K562 (cell line): ENCODE data around the gene YES1. TPM values are rescaled to one million over a fixed set of nuclear protein-coding genes. Genes with fewer than 3 reads are reported as not detected.
A peak's percentile ranks its signal among the peaks of the same experiment; 100 is the strongest.

ENCODE experiments used
- CBX8 ChIP-seq: fragments of 200-600 bp; sonication (generic); IDR thresholded peaks from 2 replicates; pipeline ENCODE4 v1.6.1; 2012; ENCODE audit warnings: borderline replicate concordance, mixed run types, low read depth, mild to moderate bottlenecking, moderate library complexity, mixed read lengths, low read length, control low read depth, inconsistent platforms; ENCODE audit not compliant: poor library complexity, severe bottlenecking; ENCODE audit errors: extremely low read depth
- DACH1 ChIP-seq: fragments of 450-650 bp; IDR thresholded peaks from 2 replicates; pipeline ENCODE4 v1.6.1; 2018; ENCODE audit not compliant: partially characterized antibody
- E2F4 ChIP-seq: sonication (generic); formaldehyde crosslinking; IDR thresholded peaks from 2 replicates; pipeline ENCODE4 v1.8.0; 2022; ENCODE audit warnings: mild to moderate bottlenecking, low read depth, missing genetic modification reagents
- MAFG ChIP-seq: fragments of 450-650 bp; conservative IDR thresholded peaks from 2 replicates; pipeline ENCODE4 v1.6.1; 2016; ENCODE audit warnings: missing genetic modification characterization, missing compliant biosample characterization
- MAX ChIP-seq: sonication (generic); formaldehyde crosslinking; IDR thresholded peaks from 2 replicates; pipeline ENCODE4 v1.9.0; 2022; ENCODE audit warnings: mild to moderate bottlenecking, missing genetic modification reagents
- MYNN ChIP-seq, 2 experiments: sonication (generic); formaldehyde crosslinking in 1 of 2; IDR thresholded peaks; 2 replicates each; pipeline versions ENCODE4 v1.5.0 to v1.6.1; 2016 to 2020; ENCODE audit warnings: antibody characterized with exemption in 1 of 2, missing genetic modification reagents in 1 of 2
- NR1H2 ChIP-seq: sonication (generic); formaldehyde crosslinking; IDR thresholded peaks from 2 replicates; pipeline ENCODE4 v1.4.0; 2020; ENCODE audit warnings: mild to moderate bottlenecking, missing genetic modification reagents
- RBM25 ChIP-seq: fragments of 200-400 bp; formaldehyde crosslinking; IDR thresholded peaks from 2 replicates; pipeline ENCODE4 v1.6.1; 2018; ENCODE audit warnings: low read length, low read depth, moderate library complexity; ENCODE audit not compliant: severe bottlenecking
- SUPT5H ChIP-seq: fragments of 450-650 bp; IDR thresholded peaks from 2 replicates; pipeline ENCODE4 v1.6.1; 2016
- TBP ChIP-seq: optimal IDR thresholded peaks from 2 replicates; pipeline ENCODE3; 2011; ENCODE audit warnings: low read depth, low read length, improper control_type of control experiment
- THRAP3 ChIP-seq: fragments of 450-650 bp; IDR thresholded peaks from 2 replicates; pipeline ENCODE4 v1.6.1; 2016; ENCODE audit warnings: mild to moderate bottlenecking, inconsistent platforms, borderline replicate concordance
- polyA plus RNA-seq, 8 experiments: library from polyadenylated mRNA; depleted of rRNA in 4 of 8; stranded (reverse) in 5 of 8; unstranded in 3 of 8; fragments of >200 nt; fragmentation: Nextera tagmentation in 2 of 8; fragmentation: Illumina TruSeq in 1 of 8; extraction: Ambion mirVana in 2 of 8; extraction: Trizol in 1 of 8; gene quantifications; 2 replicates each; pipeline versions ENCODE4 v1.2.1 to v1.2.3, GENCODE V29; 2011 to 2014; ENCODE audit warnings: inconsistent platforms in 1 of 8, missing spikeins in 1 of 8
- total RNA-seq, 7 experiments: library from RNA; depleted of rRNA in 6 of 7; stranded (reverse); fragments of >200 nt in 6 of 7; fragmentation: Illumina TruSeq in 2 of 7; extraction: Trizol in 2 of 7; gene quantifications; 2 replicates each; pipeline versions ENCODE4 v1.2.1 to v1.2.3, GENCODE V29; 2011 to 2021; ENCODE audit warnings: low replicate concordance in 1 of 7
- TF ChIP-seq, protein P1 (sequence below): fragments of 250-450 bp; sonication (Bioruptor Pico); IDR thresholded peaks from 2 replicates; pipeline ENCODE4 v1.8.0; 2021; ENCODE audit warnings: borderline replicate concordance, mild to moderate bottlenecking, moderate library complexity; ENCODE audit not compliant: poor library complexity, severe bottlenecking

YES1 gene
- total and polyA plus RNA-seq, 9 of the 15 experiments (the other 6 are each of a cell fraction or from before 2014, with no cell fraction given): 37.2 to 115 (median 77.7) TPM

DNA sequence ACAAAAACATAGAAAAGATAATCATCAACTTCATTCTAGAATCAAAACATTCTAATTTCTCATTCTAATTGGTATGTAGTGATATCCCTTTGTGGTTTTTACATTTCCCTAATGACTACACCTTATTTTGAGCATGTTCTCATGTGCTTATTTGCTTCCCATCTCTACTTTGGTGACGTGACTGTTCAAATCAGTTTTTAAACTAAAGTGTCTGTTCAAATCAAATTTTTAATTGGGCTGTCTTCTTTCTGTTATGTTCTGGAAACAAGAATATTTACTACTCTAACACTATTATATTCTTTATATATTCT is 45.5 kb downstream of the YES1 start (continued):
- TF ChIP-seq SUPT5H (no peak; the same call in 1 of the 2 replicates), CBX8 (no peak), E2F4 (CRISPR knock-in tag) (no peak), THRAP3 (0 out of 2 replicates have a peak, but pooled peaks have one; percentile 40), NR1H2 (CRISPR knock-in tag) (no peak), TBP (no peak), MYNN (IDR thresholded peaks at IDR 0.05) (no peak), MYNN (CRISPR knock-in tag; IDR thresholded peaks at IDR 0.05) (no peak), MAX (CRISPR knock-in tag) (no peak), MAFG (tag) (no peak), RBM25 (no peak), DACH1 (peak; percentile 2)
- TF ChIP-seq, protein P1, sequence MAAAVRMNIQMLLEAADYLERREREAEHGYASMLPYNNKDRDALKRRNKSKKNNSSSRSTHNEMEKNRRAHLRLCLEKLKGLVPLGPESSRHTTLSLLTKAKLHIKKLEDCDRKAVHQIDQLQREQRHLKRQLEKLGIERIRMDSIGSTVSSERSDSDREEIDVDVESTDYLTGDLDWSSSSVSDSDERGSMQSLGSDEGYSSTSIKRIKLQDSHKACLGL (CRISPR knock-in tag): no peak
